Limb (tissue), 2 donors: Measurements from ENCODE around the gene SERTAD1.
"Not testable (repeated sequence)": the region's sequence is repeated elsewhere in the genome, so short reads cannot be mapped to it uniquely, and the experiment has no call there.

Experiments used
- DNase-seq, 2 donors: peaks; one replicate each; pipeline ENCODE4 v3.0.0-alpha.2; 2016; ENCODE audit errors: extremely low spot score in 2 of 2

Gene SERTAD1

DNA sequence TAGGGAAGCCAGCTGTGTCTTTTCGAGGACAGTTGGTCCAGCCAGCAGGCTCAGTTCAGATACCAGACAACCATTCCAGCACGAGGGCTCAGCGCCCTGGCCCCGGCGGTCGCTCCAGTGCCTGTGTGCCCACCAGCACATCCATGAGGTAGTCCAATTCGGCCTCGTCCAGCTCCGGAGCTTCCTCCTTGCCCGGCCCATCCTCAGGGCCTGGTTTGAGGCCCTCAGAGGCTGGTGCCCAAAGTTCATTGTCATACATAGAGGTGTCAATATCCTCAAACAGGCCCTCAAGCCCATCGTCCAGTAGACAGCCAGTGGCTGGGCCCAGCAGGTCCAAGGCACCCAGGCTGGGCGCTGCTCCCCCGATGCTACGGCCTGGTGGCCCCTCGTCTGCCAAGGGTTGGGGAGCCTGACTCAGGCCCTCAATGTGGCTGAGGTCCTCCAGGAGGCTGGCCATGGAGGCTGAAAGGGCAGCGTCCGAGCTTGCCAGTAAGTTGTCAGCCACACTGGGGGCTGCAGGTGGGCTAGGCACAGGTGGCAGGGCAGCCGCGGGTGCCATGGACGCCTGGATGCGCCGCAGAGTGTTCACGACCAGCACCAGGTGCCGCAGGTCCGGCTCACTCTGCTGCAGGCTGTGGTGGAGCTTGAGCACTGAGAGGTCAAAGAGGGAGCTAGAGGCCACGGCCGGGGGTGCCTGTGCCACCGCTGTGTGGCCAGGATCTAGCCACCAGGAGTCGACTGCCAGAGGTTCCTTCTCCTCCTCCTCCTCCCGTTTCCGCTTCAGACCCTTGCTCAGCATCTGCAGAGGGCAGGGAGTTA, 2.8 kb downstream of the SERTAD1 start:
- no peak for DNase-seq

GRCh38 chr19:40421993-40422747, 3.6 kb downstream of the SERTAD1 start:
- no peak for DNase-seq

DNA sequence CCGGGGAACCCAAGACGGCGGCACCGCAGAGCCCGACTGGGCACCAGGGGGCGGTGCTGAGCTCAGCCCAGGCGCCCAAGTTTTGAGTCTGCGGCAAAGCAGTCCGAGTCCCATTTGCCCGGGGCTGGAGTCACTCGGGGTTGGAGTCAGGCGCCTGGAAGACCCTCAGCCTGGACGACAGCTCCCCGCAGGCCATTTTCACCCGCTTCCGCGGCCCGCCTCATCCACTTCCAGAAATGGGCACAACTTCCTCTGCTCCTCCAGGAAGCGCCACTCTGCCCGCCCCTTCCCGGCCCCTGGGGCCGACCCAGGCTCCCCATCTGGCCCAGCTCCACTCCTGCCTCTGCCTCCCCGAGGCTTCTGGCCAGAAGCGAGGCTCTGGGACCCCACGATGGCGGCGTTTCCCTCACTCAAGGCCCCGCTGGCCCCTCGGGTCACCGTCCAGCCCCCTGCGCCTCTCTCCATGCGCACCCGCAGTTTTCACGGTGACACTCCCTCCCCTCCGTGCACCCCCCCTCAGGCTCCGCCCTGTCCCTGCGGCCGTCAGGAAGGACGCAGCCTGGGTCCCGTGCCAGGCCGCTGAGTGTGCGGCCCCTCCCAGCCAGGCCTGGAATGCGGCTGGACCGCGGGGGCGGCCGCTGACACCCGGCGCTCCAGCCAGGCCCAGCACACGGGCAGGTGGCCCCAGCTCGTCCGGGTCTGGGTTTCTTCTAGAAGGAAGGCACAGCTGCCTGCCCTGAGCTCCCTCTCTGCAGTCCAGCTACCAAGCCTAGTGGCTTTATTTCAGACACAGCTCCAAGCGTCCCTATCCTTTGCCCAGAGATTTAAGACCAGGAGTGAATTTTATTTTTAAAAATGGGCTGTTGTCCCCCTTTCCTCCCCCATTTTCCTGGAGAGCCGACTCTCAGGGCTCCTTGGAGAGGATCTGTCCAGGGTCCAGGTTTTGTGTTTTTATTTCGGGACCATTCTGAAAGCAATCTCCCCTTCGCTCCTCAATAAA, 4.7 kb downstream of the SERTAD1 start:
- peak; percentile 88 to 90 for DNase-seq

DNA sequence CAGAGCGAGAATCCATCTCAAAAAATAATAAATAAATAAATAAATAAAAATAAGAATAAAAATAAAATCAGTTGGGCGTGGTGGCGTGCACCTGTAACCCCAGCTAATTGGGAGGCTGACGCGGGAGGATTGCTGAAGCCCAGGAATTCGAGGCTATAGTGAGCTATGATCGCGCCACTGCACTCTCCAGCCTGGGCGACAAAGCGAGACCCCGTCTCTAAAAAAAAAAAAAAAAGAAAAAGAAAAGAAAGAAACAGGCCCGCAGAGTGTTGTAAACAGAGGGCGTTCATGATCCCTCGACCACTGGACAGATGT, 5.4 kb downstream of the SERTAD1 start:
- no peak for DNase-seq

- no peak for DNase-seq
Observed at GRCh38 chr19:40419780-40420179, 6.0 kb downstream of the SERTAD1 start.

DNA sequence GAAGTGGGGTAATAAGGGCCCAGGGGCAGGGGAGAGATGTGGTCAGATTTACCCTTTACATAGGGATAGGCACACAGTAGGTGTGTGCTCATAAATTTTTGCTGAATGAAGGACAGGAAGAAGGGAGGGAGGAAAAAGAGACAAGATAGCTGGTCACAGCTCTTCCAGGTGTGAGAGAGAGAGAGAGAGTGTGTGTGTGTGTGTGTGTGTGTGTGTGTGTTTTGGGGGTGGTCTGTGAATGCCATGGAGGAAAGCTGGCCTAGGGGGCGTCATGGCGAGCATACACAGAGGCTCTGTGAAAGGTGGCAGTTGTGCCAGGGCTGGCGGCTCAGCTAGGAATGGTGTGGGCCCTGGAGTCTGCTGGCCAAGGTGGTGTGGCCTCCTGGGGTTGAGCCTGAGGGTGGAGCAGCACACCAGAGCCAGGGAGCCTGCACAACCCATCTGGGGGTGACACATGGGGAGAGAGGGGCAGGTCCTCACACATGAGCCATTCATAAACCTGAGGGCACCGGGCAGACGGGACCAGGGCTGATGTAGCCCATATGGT, 6.7 kb downstream of the SERTAD1 start:
- no peak for DNase-seq

DNA sequence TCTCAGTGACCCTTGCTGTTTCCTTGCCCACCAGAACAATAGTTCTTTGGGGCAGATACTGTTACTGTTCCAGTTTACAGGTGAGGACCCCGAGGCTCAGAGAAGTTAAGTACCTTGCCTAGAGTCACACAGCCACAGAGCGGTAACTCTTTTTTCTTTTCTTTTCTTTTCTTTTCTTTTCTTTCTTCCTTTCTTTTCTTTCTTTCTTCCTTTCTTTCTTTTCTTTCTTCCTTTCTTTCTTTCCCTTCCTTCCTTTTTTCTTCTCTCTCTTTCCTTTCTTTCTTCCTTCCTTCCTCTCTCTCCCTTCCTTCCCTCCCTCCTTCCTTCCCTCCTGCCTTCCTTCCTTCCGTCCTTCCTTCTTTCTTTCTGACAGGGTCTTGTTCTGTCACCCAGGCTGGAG, 7.8 kb downstream of the SERTAD1 start:
- no peak for DNase-seq

DNA sequence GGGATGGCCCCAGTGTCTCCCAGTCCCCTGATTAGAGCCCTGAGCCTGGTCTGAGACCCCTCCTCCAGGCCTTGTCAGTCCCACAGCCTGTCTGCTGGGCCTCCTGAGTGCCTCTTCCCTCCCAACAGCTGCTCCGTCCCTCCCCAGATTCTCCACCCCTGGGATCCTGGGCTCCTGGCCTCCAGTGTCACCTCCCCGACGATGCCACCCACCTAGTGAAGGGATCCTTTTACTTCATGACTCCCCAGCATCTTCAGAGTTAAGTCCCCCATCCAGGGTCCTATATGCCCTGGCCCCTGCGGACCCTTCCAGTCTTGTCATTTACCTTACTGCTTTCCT, 8.2 kb downstream of the SERTAD1 start:
- DNase-seq, result no peak

GRCh38 chr19:40416918-40417642, 8.7 kb downstream of the SERTAD1 start:
- no peak for DNase-seq

- DNase-seq, result no peak
Observed at GRCh38 chr19:40415768-40416167, 10.0 kb downstream of the SERTAD1 start.

GRCh38 chr19:40414542-40415535, 11.0 kb downstream of the SERTAD1 start:
- no peak for DNase-seq

DNA sequence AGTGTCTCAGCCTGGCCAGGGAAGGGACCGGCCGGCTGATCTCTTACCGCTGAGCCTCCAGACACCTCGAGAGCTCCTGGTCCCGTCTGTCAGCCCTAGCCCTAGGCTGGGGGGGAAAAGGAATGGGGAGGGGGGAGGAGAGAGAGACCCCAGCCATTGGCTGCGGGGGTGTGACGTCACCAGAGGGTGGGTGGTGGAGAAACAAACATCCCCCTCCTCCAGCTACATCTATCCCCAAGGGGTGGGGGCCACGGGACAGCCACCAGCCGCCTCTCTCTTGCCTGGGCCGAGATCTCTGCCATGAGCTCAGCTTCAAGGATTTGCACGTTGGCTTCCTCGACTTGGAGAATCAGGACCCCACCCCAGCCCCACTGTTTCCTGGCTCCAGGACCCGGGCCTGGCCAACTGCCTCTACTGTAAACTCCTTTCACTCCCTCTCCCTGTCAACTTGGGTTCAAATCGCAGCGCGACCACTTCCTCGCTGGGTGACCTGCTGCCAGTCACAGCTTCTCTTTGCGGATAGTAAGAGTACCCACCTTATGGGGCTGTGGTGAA, 12.4 kb downstream of the SERTAD1 start, which contains the start of gene PRX:
Gene PRX, minus strand, starts transcription at position 88 of the 555 bp plus-strand sequence. CDS start 5,446 bp downstream, outside the sequence.
- peak; percentile 36 to 70 for DNase-seq

DNA sequence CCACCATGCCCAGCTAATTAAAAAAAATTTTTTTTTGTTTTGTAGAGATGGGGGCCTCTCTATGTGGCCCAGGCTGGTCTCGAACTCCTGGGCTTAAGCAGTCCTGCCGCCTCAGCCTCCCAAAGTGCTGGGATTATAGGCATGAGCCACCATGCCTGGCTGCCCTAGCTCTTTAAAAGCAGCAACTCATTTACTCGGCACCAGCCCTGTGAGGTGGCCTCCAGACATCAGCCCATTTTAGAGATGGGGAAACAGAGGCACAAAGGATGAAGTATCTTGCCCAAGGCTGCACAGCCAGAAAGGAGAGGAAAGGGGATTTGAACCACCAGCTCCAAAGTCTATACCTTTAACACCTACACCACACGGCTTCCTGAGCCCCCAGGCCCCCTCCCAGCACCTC, 12.9 kb downstream of the SERTAD1 start:
- no peak for DNase-seq

DNA sequence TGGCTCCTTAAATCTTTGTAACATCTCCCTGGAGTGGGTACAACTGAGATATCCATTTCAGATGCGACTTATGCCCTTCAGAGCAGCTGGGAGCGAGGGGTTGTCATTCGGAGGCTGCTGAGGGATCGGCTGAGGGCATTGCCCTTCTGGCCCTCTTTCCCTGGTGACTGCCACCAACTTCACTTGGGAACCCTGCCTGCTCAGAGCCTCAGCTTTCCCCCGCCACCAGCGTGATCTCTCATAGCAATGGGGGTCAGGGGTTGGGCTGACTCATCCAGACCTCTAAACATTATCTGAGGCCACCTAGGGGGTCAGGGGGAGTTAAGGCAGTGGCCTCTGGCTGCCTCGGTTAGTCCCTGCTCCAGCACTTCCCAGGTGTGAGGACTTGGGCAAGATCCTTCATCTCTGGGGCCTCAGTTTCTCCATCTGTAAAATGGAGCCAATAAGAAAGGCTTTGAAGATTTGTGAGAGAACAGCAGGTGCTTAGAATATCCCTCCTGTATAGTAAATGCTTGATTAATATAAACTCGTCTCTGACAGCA, 13.8 kb downstream of the SERTAD1 start:
- DNase-seq, result no peak

DNA sequence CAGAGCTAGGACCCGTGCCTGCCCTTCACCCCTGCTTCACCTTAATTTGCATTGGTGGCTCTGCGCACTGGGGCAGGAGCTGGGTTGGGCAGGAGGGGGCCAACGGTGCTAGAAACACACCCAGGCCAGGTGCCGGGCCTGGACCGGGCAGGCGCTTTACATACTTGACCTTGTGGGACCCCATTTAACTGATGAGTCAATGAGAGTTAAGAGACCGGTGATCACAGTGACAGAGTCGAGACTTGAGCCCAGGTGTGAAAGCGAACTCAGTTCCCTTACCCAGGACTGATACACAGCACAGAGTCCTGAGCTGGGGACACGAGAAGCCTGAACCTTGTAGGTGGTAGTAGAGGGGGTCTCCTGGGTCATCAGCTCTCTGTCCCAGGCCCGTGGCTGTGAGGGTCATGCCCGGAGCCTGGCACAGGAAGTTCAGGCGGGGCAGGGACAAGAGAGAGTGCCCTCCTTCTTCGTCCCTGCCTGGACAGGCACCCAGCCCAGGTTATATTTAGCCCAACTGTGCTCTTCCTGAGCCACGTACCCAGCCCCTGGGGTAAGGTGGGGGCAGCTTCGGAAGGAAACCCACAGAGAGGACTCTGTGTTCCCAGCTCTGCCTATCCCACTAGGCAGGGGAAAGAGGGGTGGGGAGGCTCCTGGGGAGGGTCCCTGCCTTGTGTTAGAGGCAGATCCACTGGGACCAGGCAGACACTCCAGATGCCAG, 14.5 kb downstream of the SERTAD1 start:
- DNase-seq, result no peak

- DNase-seq, result no peak
Observed at GRCh38 chr19:40410030-40410389, 15.8 kb downstream of the SERTAD1 start.

- DNase-seq, result not testable (repeated sequence)
Observed at GRCh38 chr19:40408598-40408925, 17.2 kb downstream of the SERTAD1 start.
